GM19240 (cell line): ENCODE measurements around the gene PPP1R1C.
"Not testable (repeated sequence)": the region's sequence is repeated elsewhere in the genome, so short reads cannot be mapped to it uniquely, and the experiment has no call there.

ENCODE experiments used
- DNase-seq: peaks from one replicate; pipeline ENCODE4 v3.0.0; 2011; ENCODE audit warnings: low spot score; ENCODE audit not compliant: insufficient read length

The PPP1R1C gene

GRCh38 chr2:182014284-182014683 is 28.6 kb downstream of the PPP1R1C start:
- no peak for DNase-seq

DNA sequence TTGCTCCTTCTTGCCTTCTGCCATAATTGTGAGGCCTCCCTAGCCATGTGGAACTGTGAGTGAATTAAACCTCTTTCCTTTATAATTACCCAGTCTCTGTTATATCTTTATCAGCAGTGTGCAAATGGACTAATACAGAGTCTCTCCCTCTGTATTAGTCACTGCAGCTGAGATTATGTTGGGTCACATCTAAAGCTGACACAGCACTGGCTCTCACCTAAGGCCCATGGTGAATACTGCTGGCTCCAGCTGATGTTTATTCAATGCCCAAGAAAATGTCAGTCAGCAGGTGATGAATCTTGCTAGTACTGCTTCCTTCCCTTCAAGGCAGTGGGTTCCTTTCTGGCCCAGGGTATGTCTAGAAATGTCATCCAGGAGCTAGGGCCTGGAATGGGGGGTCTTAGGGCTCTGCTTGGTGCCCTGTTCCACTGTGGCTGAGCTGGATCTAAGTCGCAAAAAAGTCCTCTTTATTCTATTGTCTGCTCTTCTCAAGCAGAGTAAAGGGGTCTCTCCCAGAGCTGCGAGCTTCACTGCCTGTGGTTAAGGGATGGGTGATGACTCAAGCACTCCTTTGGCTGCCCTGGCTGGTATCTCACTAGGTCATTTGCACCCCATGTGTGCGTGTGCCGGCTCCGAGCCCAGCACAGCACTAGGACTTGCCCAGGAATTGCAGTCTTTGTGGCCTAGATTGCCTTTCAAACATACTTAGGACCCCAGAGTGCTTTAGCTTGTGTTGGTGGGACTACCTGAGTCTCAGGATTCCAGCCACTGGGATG is 29.9 kb downstream of the PPP1R1C start:
- DNase-seq, result no peak

GRCh38 chr2:182018218-182018617 is 32.6 kb downstream of the PPP1R1C start:
- DNase-seq, result no peak

GRCh38 chr2:182019731-182020130 is 34.1 kb downstream of the PPP1R1C start:
- DNase-seq, result no peak

GRCh38 chr2:182020286-182021070 is 34.8 kb downstream of the PPP1R1C start:
- no peak for DNase-seq

DNA sequence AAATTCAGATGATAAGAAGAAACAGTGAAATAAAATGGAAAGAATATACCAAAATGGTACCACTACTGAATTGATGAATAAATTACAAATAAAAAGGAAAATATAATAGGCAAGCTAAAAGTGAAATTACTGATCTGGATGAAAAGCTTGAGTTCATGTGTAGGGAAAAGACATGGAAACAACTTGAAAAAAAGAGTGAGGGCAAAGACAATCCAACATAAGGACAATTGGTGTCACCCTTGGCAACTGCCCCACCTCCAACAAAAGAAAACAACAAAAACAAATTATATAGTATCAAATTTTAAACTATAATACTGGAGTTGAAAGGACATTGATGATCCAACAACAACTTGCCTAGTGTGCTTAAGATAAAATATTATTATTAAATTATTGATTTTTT is 37.6 kb downstream of the PPP1R1C start:
- DNase-seq, result no peak

GRCh38 chr2:182030875-182031274 is 45.2 kb downstream of the PPP1R1C start:
- not testable (repeated sequence) for DNase-seq

- no peak for DNase-seq
These were observed 46.3 kb downstream of the PPP1R1C start for GRCh38 chr2:182031956-182032355.

DNA sequence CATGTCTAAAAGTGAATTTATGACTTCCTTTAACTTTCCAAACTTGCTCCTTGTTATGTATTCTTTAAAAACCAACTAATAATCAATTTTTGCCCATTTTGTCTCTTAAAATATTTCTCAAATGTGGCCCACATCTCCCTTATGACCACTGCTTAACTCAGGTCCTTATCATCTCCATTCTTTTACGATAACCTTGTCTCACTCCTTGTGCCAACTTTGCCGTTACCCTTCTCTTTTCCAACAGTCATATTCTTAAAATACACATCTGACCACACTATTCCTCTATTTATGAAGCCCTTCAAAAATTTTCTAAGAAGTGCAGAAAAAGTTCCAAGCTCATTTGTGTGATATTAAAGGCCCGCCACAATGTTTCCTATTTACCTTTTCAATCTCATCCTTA is 47.8 kb downstream of the PPP1R1C start:
- no peak for DNase-seq

DNA sequence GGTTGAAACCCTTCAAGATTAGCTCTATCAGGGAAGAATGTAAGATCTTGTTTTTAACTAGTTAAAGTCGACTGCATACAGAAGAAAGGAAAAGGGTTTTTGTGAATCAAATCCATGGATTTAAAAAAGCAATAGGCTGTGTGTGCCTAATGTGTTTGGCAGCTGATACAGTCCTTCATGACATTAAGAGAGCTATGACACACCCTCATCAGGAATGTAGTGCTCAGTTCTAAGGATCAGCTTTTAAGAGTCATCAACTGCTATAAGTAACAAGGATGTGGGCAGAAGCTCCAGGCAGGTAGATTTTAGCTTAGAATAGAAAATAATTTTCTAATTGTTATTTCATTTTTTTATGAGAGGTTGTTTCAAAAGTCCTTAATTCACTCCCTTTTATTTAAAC is 52.9 kb downstream of the PPP1R1C start:
- DNase-seq, result no peak

DNA sequence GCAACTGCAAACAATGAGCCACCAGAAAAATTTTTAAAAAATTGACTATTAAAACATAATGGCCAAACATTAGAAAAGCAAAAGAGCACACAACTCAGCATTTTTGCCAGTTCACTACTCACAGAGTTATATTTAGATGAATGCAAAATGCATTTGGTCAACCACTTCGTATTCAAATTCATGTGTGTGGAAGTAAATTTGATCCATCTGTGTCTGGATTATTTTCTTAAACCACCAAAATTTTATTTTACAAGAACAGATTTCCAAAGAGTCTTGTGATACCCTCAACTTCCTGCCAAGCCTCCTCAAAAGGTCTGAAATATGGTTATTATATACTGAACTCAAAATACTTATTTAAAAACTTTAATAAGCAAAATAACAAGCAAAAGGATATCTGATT is 57.4 kb downstream of the PPP1R1C start:
- DNase-seq, result no peak

DNA sequence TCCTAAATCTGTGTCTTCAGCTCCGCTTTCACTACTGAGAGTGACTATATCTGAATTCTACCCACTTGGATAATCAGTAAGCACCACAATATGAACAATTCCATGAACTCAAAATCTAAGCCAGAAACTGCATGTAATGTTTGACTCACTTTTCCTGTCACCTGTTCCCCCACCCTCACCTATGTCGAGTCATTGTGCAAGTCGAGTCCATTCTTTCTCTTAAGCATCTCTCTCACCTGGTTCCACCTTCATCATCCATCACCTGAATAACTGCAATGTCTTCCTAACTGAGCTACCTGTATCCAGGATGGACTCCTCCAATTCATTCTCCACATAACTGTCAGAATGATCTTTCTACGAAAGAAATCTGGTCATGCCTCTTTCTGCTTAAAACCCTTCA is 58.2 kb downstream of the PPP1R1C start:
- no peak for DNase-seq

DNA sequence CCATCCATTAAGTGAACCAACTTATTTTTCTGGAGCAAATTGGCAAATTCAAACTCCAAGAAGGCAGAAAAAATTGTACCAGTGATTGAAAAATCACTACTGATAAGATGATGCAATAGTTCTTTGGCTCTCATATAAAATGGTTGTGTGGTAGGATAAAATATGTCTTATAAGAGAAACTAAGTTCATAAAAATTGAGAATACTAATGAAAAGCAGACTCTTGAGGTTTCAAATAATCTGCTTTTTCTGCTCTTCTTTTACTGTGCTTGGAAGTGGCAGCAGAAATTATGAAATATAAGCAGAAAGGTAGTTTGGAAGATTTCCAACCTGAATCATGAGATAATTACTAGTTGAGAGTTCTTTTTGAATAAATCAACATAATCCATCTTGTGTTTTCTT is 61.9 kb downstream of the PPP1R1C start:
- no peak for DNase-seq

- no peak for DNase-seq
These were observed 62.4 kb downstream of the PPP1R1C start for GRCh38 chr2:182048088-182048487.

DNA sequence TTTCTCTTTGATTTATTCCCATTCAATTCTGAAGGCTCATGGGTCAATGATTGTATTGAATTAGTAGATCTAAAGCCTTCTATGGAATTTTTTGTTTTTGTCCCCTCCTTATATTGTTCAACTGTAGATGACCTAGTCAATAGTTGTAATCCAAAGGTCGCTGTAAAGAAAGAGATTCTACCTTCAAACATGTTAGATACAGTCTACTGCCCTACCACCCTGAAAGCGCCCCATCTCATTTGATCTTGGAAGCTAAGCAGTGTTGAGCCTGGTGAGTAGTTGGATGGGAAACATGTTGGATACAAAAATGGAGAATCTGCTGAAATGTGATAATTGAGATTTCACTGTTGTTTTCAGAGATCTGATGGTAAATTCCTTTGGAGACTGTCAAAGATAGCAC is 63.0 kb downstream of the PPP1R1C start:
- no peak for DNase-seq

- DNase-seq, result no peak
These were observed 63.9 kb downstream of the PPP1R1C start for GRCh38 chr2:182049372-182050148.

DNA sequence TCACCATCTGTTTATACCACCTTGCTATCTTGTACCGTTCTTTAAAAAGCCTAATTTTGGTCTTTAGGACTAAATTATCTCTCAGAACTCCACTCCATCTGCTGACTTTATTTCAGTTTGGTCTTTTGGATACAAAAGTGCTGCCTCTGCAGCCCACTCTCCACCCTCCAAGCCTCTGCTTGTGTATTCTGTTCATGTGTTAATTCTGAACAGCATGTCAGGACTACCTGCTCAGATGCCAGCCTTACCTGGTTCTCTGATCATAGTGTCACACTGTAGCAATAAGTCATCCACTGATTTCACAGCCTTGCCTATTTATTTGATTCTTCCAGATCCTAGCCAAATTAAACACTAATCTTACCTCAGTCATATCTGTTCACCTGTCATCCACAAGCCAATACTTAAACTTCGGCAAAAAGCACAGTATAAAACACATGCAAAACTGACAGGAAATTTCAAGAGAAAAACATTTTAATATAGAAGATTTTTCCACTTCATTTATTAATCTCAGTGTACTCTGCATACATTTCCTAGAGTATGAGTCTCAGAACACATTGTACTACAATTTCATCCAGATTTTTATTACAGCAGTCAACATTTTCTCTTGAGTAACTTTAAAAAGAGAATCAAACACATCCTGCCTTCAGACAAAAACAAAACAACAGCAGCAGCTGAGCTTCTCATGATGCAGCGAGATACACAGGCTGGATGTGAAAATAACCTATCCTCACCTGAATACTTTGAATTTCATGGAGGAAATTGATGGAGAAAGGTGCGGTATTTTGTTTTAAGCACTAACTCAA is 64.9 kb downstream of the PPP1R1C start:
- DNase-seq, result no peak

GRCh38 chr2:182055993-182056392 is 70.3 kb downstream of the PPP1R1C start:
- no peak for DNase-seq

DNA sequence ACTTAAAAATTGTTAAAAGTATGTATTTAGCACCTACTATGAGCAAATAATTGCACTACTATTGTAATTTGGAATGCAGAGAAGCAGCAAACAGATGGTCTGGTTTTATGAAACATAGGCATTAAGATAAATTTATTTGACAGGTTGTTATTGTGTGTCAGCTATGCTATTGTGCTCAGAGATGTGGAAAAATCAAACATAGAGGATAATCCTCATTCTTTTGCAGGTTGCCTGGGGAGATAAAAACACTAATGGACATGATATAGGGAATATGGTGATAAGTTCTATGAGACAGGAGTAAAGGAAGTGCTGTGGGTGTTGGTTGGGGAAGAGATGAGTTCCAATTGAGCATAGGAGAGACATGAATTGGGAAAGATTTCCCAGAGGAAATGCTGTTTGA is 71.3 kb downstream of the PPP1R1C start:
- no peak for DNase-seq

DNA sequence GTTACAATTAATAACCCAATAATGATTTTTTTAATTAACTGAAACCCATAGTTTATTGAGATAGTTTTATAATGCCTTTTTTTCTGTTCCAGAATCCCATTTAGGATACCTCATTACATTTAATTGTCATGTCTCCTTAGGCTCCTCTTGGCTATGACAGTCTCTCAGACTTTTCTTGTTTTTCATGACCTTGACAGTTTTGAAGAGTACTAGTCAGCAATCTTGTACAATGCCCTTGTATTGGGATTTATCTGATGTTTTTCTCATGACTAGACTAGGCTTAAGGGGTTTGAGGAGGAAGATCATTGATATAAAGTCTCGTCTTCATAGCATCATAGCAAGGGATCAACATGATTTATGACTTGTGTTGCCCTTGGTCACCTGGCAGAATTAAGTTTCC is 72.4 kb downstream of the PPP1R1C start:
- no peak for DNase-seq

DNA sequence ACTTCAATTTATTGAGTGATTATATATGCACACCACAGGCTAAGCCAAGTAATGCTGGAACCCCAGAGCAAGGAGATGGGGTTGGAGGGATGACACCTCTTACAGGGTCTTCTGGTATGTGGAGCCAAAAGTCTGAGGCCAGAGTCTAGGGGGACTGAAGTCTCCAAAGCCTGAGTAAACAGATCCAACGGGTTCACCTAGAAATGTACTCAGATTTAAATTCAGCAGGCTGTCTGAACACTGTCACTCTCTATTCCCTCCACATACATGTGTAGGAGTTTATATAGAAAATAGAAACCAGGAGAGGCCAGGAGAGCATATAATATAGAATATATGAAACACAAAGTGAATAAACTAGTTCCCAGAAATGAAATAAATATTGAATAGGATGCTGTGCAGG is 76.1 kb downstream of the PPP1R1C start:
- DNase-seq, result no peak
